Dedifferentiated amniotic fluid mesenchymal stem cell (primary cell): Measurements from ENCODE around the gene PSD.
A peak's percentile ranks its signal among the peaks of the same experiment; 100 is the strongest.

ENCODE experiments used
- DNase-seq: peaks from one replicate; pipeline ENCODE4 v3.0.0-alpha.2; 2016; ENCODE audit errors: extremely low spot score

Gene PSD

DNA sequence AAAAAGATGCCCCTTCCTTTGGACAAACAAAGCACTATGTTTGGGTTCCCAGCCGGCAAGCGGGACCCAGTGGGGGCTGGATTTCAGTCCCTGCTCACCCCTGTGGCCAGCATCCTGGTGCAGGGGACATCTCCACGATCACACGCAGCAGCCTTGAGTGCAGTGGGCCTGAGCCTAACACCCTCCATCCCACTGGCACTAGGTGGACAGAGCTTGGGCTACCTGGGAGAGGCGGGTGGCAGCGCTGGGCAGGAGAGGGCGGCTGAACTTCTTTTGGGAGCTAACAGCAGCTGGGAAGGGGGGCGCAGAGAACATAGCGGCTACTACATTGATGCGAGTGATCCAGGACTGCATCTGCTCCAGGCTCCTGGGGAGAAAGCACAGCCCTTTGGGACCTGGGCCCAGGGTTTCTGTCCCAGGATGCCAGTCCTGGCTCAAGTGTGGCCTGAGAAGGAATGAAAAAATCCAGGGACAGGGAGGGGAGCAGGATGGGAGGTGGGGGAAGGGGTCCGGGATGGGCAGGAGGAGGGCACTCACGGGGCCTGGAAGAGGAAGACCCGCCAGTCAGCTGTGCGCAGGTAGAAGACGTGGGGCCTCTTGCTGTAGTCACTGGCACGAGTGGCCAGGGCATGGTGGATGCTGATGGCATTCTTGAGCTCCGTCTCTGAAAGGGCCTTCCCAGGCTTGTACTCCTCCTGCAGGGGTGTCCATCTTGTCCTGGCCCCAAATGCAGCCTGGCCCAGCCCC lies 14.1 kb downstream of the PSD start:
- DNase-seq: no peak

- DNase-seq: no peak
Measured at GRCh38 chr10:102403115-102403514, 15.5 kb downstream of the PSD start.

DNA sequence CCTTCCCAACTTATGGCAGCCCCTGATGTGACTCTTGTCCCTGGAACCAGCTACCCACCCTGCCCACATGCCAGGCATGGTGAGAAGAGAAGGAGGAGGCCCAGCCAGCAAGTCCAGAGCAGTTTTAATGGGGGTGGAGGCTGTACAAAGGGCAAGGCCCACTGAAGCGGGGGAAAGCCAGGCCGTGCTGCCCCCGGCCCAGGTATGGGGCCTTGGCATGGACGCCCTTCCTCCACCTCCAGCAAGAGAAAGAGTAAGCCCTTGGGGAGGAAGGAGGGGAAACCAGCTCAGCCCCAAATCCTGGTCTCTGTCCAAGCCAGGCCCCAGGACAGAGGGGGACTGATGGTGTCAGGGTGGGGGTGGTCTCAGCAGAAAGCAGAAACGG lies 16.1 kb downstream of the PSD start:
- no peak for DNase-seq

DNA sequence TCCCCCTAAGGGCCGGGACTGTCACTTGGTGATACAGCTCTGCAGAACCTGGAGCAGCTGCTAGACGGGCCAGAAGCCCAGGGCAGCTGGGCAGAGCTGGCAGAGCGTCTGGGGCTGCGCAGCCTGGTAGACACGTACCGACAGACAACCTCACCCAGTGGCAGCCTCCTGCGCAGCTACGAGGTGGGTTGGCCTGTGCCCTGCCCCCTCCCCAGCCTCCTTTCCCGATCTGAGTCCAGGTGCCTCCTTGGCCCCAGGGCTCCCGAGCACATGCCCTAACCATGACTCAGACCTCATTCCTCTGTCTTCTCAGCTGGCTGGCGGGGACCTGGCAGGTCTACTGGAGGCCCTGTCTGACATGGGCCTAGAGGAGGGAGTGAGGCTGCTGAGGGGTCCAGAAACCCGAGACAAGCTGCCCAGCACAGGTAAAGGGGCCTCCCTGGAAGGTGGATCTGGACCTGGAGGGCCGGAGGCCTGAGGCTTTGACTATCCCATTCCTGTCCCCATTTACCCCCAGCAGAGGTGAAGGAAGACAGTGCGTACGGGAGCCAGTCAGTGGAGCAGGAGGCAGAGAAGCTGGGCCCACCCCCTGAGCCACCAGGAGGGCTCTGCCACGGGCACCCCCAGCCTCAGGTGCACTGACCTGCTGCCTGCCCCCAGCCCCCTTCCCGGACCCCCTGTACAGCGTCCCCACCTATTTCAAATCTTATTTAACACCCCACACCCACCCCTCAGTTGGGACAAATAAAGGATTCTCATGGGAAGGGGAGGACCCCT lies 16.7 kb downstream of the PSD start:
- DNase-seq: no peak

GRCh38 chr10:102401342-102401654 lies 17.3 kb downstream of the PSD start:
- DNase-seq: no peak

- DNase-seq: no peak
Measured at GRCh38 chr10:102400598-102401341, 17.8 kb downstream of the PSD start.

DNA sequence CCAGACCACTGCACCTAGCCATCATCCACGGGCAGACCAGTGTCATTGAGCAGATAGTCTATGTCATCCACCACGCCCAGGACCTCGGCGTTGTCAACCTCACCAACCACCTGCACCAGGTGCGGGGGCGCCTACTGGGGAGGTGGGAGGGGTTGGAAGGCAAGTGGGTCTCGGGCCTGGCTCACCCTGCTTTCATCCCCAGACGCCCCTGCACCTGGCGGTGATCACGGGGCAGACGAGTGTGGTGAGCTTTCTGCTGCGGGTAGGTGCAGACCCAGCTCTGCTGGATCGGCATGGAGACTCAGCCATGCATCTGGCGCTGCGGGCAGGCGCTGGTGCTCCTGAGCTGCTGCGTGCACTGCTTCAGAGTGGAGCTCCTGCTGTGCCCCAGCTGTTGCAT lies 18.5 kb downstream of the PSD start:
- no peak for DNase-seq

DNA sequence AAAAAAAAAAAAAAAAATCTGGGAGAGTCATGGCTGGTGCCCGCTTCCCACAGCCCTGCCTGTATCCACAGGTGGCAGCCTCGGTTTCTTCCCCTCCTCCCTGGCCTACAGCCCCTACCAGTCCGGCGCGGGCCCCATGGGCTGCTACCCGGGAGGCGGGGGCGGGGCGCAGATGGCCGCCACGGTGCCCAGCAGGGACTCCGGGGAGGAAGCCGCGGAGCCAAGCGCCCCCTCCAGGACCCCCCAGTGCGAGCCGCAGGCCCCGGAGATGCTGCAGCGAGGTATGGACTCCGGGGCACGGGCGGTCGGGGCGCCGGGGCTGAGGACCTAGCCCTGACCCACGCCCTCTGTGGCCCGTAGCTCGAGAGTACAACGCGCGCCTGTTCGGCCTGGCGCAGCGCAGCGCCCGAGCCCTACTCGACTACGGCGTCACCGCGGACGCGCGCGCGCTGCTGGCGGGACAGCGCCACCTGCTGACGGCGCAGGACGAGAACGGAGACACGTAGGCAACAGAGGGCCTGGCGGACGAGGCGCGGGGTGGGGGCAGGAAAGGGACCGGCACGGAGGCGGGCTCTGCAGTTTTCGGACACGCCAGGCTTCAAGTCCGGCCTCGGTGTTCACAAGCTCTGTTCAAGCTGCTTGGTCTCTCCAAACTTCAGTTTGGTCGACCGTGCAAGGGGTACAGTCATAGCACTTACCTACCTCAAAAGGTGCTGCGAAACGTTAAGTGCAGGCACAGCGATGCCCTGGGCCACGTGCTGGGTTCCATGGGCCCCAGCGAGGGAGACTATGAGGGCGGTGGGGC lies 19.2 kb downstream of the PSD start:
- peak; percentile 73 for DNase-seq

DNA sequence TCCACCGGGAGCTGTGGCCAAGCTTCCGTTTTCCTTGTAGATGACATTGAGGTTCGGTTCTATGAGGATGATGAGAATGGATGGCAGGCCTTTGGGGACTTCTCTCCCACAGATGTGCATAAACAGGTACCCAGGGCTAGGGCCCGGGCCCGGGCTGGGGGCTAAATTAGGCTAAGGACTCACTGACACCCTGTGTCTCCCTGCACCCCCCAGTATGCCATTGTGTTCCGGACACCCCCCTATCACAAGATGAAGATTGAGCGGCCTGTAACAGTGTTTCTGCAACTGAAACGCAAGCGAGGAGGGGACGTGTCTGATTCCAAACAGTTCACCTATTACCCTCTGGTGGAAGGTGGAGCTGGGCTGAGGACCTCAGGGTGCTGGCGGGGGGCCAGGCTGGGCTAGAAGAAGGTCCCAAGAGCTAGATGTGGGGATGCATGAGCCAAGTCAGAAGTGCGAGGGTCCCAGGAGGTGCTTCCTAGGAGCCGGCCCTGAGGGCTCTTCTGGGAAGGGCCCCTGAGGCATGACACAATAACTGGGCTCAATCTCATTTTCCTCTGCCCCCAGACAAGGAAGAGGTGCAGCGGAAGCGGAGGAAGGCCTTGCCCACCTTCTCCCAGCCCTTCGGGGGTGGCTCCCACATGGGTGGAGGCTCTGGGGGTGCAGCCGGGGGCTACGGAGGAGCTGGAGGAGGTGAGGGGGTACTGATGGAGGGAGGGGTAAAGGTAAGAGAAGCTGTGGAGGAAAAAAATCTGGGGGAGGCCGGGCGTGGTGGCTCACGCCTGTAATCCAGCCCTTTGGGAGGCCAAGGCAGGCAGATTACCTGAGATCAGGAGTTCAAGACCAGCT lies 20.2 kb downstream of the PSD start:
- DNase-seq: no peak

DNA sequence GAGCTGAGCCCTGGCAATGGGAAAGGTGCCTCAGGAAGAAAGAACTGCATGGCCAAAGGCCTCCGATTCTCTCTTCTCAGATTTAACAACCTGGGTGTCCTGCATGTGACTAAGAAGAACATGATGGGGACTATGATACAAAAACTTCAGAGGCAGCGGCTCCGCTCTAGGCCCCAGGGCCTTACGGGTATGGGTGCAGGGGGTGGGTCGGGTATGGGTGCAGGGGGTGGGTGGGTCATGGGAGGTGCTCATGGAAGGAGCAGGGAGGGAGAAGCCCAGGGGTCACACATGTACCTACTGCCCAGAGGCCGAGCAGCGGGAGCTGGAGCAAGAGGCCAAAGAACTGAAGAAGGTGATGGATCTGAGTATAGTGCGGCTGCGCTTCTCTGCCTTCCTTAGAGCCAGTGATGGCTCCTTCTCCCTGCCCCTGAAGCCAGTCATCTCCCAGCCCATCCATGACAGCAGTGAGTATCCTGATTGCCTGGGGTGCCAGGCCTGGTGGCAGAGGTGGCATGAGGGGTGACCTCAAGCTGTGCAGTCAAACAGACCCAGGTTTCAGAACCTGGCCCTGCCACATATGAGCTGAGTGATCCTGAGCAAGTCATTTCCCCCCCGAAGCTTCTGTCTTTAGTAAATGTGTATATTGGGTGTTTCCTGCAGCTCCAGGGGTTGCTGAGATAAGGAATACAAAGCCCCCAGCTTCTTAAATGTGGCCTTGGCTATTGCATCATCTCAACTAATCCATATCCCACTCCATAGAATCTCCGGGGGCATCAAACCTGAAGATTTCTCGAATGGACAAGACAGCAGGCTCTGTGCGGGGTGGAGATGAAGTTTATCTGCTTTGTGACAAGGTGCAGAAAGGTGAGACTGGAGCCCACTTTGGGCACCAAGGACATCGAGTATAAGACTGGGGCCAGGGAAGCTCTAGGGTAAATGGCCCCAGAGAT lies 21.1 kb downstream of the PSD start:
- no peak for DNase-seq

- no peak for DNase-seq
Measured at GRCh38 chr10:102396730-102397151, 21.8 kb downstream of the PSD start.

DNA sequence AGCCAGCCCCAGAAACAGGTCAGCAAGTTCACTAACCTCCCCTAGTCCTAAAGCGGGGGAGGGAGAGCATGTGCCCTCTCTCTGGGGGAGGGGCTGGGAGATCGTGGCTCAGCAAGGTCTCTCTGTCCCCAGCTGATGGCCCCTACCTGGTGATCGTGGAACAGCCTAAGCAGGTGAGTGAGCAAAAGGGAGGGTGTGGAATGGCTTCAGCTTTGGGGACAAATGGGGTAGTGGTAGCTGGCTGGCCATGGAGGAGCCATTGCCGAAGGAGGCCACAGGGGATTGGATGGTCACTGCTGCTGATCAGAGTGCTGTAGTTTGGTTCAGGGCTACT lies 22.3 kb downstream of the PSD start:
- no peak for DNase-seq

- peak; percentile 86 for DNase-seq
Measured at GRCh38 chr10:102395400-102396316, 22.9 kb downstream of the PSD start, which contains the start of gene NFKB2. Gene NFKB2 (plus strand): TSS chr10:102395705. CDS start chr10:102395960, 255 bp downstream.

DNA sequence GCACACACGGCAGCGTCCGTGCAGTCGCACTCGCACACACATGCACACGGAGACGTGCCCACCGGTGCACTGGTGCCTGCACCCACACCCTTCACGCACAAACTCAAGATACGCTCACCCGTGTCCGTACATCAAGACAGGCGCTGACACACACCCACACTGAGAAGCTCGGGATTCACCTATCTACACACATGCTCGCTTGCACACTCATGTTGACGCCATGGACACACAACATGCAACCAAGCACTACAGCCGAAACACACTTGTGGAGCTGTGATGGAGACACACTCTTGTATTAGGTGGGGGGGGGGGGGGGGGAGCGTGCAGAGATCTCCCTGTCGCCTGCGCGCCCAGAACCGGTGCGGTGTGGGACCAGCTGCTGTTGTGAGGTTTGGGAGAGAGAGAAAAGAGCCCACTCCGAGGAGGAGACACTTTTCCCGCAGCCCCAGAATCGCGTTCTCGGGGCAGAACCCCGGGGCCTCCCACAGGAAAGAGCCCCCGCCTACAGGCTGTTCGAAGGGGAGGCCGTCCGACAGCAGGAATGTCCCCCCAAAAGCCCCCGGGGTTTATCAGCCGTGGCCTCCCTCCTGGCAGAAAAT lies 23.7 kb downstream of the PSD start:
- DNase-seq: peak; percentile 18

- DNase-seq: peak; percentile 92
Measured at GRCh38 chr10:102394079-102394800, 24.3 kb downstream of the PSD start.

DNA sequence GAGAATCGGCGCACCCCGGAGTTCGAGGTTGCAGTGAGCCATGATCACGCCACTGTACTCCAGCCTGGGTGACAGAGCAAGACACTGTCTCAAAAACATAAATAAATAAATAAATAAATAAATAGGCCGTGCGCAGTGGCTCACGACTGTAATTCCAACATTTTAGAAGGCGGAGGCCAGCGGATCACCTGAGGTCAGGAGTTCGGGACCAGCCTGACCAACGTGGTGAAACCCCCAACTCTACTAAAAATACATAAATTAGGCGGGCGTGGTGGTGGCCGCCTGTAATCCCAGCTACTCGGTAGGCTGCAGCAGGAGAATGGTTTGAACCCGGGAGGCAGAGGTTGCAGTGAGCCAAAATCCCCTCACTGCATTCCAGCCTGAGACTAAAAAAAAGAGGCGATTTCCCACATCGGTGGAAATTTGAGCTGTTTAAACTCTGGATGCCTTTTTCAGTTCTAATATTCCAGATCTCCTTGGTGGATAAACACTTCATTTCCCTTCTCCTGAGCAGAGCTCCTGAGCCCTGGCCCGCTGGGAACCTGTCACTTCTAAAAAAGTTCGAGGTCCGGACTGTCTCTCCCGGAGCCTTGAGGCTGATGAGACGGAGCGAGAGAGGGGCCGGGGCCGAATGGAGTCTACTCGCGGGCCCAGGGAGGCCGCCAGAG lies 25.0 kb downstream of the PSD start:
- DNase-seq: no peak

DNA sequence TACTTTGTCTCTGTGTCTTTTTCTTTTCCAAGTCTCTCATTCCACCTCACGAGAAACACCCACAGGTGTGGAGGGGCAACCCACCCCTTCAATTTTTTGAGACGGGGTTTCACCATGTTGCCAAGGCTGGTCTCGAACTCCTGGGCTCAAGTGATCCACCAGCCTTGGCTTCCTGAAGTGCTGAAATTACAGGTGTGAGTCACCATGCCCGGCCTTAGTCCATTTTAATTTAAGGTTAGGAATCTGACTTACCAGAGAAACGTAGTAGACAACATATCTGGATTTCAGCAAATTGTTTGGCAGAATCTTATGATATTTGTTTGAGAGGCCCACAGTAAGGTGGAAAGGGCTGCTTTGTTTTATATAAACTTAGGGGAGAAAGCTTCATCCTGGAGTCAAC lies 26.3 kb downstream of the PSD start:
- DNase-seq: no peak
